Measurements from ENCODE around the gene PTGS1. TPM values are rescaled to one million over a fixed set of nuclear protein-coding genes. Genes with fewer than 3 reads are reported as not detected.

PTGS1 gene
- total and polyA plus RNA-seq, 2 of the 13 experiments (the other 11 are each of a cell fraction or from before 2014, with no cell fraction given) = 0.07 to 0.08 TPM

GRCh38 chr9:122325124-122325523 is 45.7 kb upstream of the PTGS1 start:
- BruUV-seq (replicated peaks) = no TSS peak
- peak; percentile 77 for TF ChIP-seq CEBPB (IDR thresholded peaks at IDR 0.05; ENCODE audit: borderline replicate concordance, low read depth, low read length)
- TF ChIP-seq ZNF280B (CRISPR knock-in tag; IDR thresholded peaks at IDR 0.05; ENCODE audit: borderline replicate concordance) = no peak
- no peak for TF ChIP-seq TERF1 (CRISPR knock-in tag; IDR thresholded peaks at IDR 0.05)
- TF ChIP-seq FOSL2 (CRISPR knock-in tag; IDR thresholded peaks at IDR 0.05) = peak; percentile 71
- TF ChIP-seq ZNF484 (CRISPR knock-in tag; IDR thresholded peaks at IDR 0.05; ENCODE audit: borderline replicate concordance, low read depth) = no peak
- peak; percentile 19; the same call in 1 of the 2 replicates for TF ChIP-seq FOXA3 (CRISPR knock-in tag; IDR thresholded peaks at IDR 0.05)
- TF ChIP-seq FOXA1 (IDR thresholded peaks at IDR 0.05) = no peak
- TF ChIP-seq FOXA1 (CRISPR knock-in tag; IDR thresholded peaks at IDR 0.05) = 0 out of 2 replicates have a peak, but pooled peaks have one; percentile 25
- TF ChIP-seq ZFP36L2 (CRISPR knock-in tag; IDR thresholded peaks at IDR 0.05) = no peak
- TF ChIP-seq SAP130 (CRISPR knock-in tag; IDR thresholded peaks at IDR 0.05; ENCODE audit: low read depth) = peak; percentile 45; the same call in 1 of the 2 replicates
- TF ChIP-seq CEBPG (CRISPR knock-in tag; IDR thresholded peaks at IDR 0.05) = peak; percentile 70
- peak; percentile 33; the same call in 1 of the 2 replicates for TF ChIP-seq RARA (CRISPR knock-in tag; IDR thresholded peaks at IDR 0.05)
- TF ChIP-seq ATF2 (CRISPR knock-in tag; IDR thresholded peaks at IDR 0.05) = no peak
- CTCF ChIA-PET (ENCODE audit: low intra/inter-chr PET ratio, low total read pairs) = no interaction called here
- Histone ChIP-seq H3K27ac (ENCODE audit: extremely low read length, insufficient read depth, low read length) (no peak overlapping the region), H3K4me2 (ENCODE audit: low read depth, low read length) (no peak overlapping the region), H3K36me3 (replicated peaks in 1 of 2; ENCODE audit: control insufficient read depth in 1 of 2, insufficient read depth in 2 of 2, low read length in 2 of 2) (peaks cover 9 to 14% of the 10 kb centered on the region in 2 experiments; a peak in 4 of 5 replicates), H2AFZ (ENCODE audit: low read length) (no peak overlapping the region), H4K20me1 (ENCODE audit: insufficient read depth, low read length) (no peaks in the 10 kb centered on the region), H3K79me2 (ENCODE audit: insufficient read depth, low read length) (no peaks in the 10 kb centered on the region), H3K9ac (ENCODE audit: insufficient read depth, low read depth, low read length) (no peak overlapping the region), H3K4me1 (ENCODE audit: insufficient read depth, low read length) (peaks cover 20% of the 10 kb centered on the region), H3K9me3 (ENCODE audit: low read length) (no peaks in the 10 kb centered on the region), H3K4me3 (replicated peaks in 1 of 3; ENCODE audit: insufficient read depth in 1 of 3, low read depth in 2 of 3, low read length in 3 of 3) (no peak overlapping the region), H3K27me3 (ENCODE audit: control insufficient read depth in 1 of 2, insufficient read depth in 2 of 2, low read length in 2 of 2) (no peaks in the 10 kb centered on the region)
- in situ Hi-C loops (cut with HindIII; ENCODE audit: extremely low pct_ligation_motif_present, low pct_unique_long_range_greater_than_20kb) (no loop called here), intact Hi-C loops (cut with micrococcal nuclease; ENCODE audit: unreplicated experiment) (no loop called here)
- POLR2A ChIA-PET = no interaction called here
- ATAC-seq (peak; percentile 85), DNase-seq (ENCODE audit: low spot score) (peak; percentile 79), FAIRE-seq (peak; percentile 40)
- 25% methylated on average over 1 of the region's 1 CpG for WGBS (ENCODE audit: low lambda C conversion rate)

Data from HepG2 (cell line).